ENCODE results near the gene ABCC1.

ABCC1 gene

GRCh38 chr16:16082255-16082654, 132.8 kb downstream of the ABCC1 start:
- TF ChIP-seq CTCF (IDR thresholded peaks at IDR 0.05; ENCODE audit: insufficient read depth, low read length, missing control alignments) = no peak
- no peak for DNase-seq (ENCODE audit: low read depth, low spot score)
- POLR2A ChIA-PET = no interaction called here
- no peak overlapping the region for H3K4me3 ChIP-seq (ENCODE audit: low read depth, low read length)
- CTCF ChIA-PET = no interaction called here

DNA sequence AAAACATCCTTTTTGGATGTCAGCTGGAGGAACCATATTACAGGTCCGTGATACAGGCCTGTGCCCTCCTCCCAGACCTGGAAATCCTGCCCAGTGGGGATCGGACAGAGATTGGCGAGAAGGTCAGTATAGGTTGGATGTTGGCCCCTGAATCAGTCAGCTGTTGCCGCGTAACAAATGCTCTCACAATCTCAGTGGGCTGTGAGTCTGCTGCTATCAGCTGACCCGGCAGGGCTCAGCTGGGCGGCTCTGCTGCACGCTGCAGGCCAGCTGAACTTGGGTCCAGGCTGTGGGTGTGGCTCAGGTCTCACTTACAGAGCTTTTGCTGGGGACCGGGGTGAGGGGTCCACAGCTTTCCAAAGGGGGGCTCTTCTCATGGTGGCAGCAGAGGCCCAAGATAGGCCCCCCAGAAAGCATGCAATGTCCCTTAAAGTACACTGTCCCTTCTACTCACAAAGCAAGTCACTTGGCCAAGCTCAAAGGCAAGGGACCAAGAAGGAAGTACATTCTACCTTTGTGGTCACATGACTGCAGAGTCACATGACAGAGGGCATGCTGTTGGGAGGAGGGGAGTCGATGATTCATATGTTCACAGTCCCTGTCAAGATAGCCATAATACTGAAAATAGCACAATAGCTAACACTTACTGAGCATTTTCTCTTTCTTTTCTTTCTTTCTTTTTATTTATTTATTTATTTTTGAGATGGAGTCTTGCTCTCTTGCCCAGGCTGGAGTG, 134.2 kb downstream of the ABCC1 start:
- TF ChIP-seq CTCF (IDR thresholded peaks at IDR 0.05; ENCODE audit: insufficient read depth, low read length, missing control alignments) = no peak
- no peak overlapping the region for H3K4me3 ChIP-seq (ENCODE audit: low read depth, low read length)
- ChIA-PET POLR2A (no interaction called here), CTCF (interaction anchor here (0.8 kb wide), 1 partner anchor 9 kb away, joined by 3 read pairs; no protein-coding TSS in a partner anchor)
- no peak for DNase-seq (ENCODE audit: low read depth, low spot score)

DNA sequence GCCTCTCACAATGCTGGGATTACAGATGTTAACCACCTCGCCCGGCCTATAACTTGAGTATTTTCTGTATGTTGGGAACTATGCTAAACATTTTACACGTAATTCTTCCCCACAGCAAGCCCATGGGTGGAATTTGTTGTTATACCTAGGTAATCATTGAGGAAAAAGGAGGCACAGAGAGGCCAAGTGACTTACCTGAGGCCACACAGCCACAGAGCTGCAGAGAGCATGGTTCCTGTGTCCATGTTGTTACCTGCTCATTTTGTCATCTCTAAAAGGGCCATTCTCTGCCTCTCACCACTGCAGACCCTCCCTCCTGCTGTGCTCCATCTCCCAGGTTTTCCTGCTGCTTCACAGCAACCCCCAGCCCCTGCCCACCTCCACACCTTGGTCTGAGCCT, 135.5 kb downstream of the ABCC1 start:
- H3K4me3 ChIP-seq (ENCODE audit: low read depth, low read length) = no peak overlapping the region
- CTCF ChIA-PET = interaction anchor here (1.0 to 1.1 kb wide), 2 partner anchors 10 to 210 kb away, joined by 3 to 4 read pairs; no protein-coding TSS in a partner anchor
- DNase-seq (ENCODE audit: low read depth, low spot score) = no peak
- no peak for TF ChIP-seq CTCF (IDR thresholded peaks at IDR 0.05; ENCODE audit: insufficient read depth, low read length, missing control alignments)
- POLR2A ChIA-PET = no interaction called here

DNA sequence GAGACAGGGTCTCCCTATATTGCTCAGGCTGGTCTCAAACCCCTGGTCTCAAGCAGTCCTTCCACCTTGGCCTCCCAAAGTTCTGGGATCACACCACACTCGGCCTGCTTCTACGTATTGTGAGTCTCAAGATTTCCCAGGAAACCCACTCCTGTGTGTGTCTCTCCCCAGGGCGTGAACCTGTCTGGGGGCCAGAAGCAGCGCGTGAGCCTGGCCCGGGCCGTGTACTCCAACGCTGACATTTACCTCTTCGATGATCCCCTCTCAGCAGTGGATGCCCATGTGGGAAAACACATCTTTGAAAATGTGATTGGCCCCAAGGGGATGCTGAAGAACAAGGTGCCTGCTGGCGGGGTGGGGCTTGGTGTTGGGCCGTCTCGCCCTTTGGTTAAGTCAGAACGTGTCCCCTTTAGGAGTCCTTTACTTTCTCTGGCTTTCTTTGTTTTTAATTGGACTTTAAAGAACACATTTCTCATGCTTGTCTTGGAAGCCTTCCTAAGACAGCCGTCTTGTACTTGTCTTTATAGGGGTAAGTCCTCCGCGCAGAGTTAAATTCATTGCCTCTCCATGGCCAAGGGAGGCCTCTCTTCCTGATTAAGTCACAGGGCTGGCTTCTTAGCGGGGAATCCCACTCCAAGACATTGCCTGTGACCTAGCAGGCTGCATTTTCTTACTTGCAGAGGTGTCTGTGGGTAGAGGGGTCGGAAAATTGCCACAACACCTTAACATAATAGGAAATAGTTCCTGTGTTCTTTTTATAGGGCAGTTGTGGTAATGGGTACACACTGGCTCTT, 137.4 kb downstream of the ABCC1 start:
- ChIA-PET POLR2A (no interaction called here), CTCF (interaction anchor here (1.0 kb wide), 1 partner anchor 12 kb away, joined by 4 read pairs; no protein-coding TSS in a partner anchor)
- DNase-seq (ENCODE audit: low read depth, low spot score) = no peak
- no peak overlapping the region for H3K4me3 ChIP-seq (ENCODE audit: low read depth, low read length)
- no peak for TF ChIP-seq CTCF (IDR thresholded peaks at IDR 0.05; ENCODE audit: insufficient read depth, low read length, missing control alignments)

DNA sequence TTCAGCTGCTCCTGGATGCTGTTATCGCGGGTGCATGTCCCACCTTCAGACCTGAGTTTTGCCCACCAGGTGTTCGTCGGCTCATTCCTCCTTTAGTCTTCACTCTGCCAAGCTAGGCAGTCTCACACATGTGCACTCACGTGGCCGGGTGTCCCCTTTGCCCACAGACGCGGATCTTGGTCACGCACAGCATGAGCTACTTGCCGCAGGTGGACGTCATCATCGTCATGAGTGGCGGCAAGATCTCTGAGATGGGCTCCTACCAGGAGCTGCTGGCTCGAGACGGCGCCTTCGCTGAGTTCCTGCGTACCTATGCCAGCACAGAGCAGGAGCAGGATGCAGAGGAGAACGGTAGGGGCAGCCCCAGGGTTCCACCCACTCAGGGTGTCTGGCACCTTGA, 140.8 kb downstream of the ABCC1 start:
- no peak for TF ChIP-seq CTCF (IDR thresholded peaks at IDR 0.05; ENCODE audit: insufficient read depth, low read length, missing control alignments)
- POLR2A ChIA-PET = no interaction called here
- no peak overlapping the region for H3K4me3 ChIP-seq (ENCODE audit: low read depth, low read length)
- CTCF ChIA-PET = interaction anchor here (0.7 to 1.2 kb wide), 2 partner anchors 187 to 217 kb away, joined by 3 read pairs; no protein-coding TSS in a partner anchor
- DNase-seq (ENCODE audit: low read depth, low spot score) = no peak
